HL-60 (cell line): Measurements from ENCODE around the gene THRB.

ENCODE experiments used
- DNase-seq, 2 experiments: peaks; one replicate each; pipeline ENCODE4 v3.0.0-alpha.2; 2010 to 2020; ENCODE audit warnings: low read depth in 1 of 2, low spot score in 1 of 2
- H3K27ac ChIP-seq: fragments of 250-450 bp; sonication (Bioruptor Pico); replicated peaks from 2 replicates; pipeline ENCODE4 v1.5.1; 2020; ENCODE audit warnings: mild to moderate bottlenecking, moderate library complexity
- H3K27me3 ChIP-seq: fragments of 250-450 bp; sonication (Bioruptor Pico); 2 replicates; pipeline ENCODE4 v1.5.1; 2021; ENCODE audit warnings: mild to moderate bottlenecking, moderate library complexity; ENCODE audit not compliant: insufficient read depth, poor library complexity, severe bottlenecking
- H3K4me3 ChIP-seq: replicated peaks from 2 replicates; pipeline ENCODE4 v1.5.1; 2011; ENCODE audit warnings: mild to moderate bottlenecking, control low read depth, low read length; ENCODE audit not compliant: insufficient read depth
- GABPA ChIP-seq: IDR thresholded peaks from 2 replicates; pipeline ENCODE4 v1.6.1; 2012; ENCODE audit warnings: low read depth
- POLR2AphosphoS5 ChIP-seq: IDR thresholded peaks from 2 replicates; pipeline ENCODE4 v1.6.1; 2012; ENCODE audit warnings: low read depth
- SPI1 ChIP-seq: IDR thresholded peaks from 2 replicates; pipeline ENCODE4 v1.6.1; 2012; ENCODE audit warnings: low read depth, mild to moderate bottlenecking, borderline replicate concordance
- TF ChIP-seq, protein P1 (sequence below): IDR thresholded peaks from one replicate; pipeline ENCODE4 v1.5.1; 2011; ENCODE audit warnings: low read length, control low read depth, inconsistent platforms; ENCODE audit not compliant: insufficient read depth
- TF ChIP-seq, protein P2 (sequence below): IDR thresholded peaks from 2 replicates; pipeline ENCODE4 v1.6.1; 2012; ENCODE audit warnings: low read depth; ENCODE audit not compliant: insufficient replicate concordance

Gene THRB

DNA sequence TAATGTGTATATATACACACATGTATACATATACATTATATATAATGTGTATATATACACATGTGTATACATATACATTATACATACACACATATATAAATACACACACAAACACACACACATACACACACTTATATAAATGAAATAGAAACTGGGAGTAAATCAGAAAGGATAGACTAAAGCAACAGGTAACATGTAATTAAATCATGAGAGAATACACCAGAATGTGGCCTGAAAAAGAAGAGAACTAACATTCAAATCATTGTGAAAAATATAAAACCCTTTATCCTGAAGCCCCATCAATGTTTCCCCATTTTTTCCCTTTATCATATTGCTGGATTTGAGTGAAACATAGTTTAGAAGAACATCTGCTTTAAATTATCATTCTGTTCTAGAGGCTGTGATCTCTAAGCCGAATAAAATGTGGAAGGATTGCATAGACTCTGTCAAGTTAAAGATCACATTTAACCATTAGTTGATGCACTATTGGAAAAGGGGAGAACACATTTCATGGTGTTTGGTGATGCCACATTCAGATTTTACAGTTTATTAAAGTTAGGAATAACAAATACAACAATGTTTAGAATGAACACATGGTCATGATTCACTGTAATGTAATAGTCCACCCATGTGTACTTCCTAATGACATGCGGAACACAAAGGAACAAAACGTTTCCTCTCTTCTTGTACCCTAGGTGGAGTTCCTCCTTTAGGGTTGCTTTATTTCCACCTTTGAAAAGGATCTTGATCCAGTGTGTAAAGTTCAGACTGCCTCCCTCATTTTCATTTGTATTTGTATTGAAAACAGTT lies 12.5 kb upstream of the THRB start:
- Histone ChIP-seq H3K27ac (no peak overlapping the region), H3K27me3 (no peaks in the 10 kb centered on the region), H3K4me3 (no peak overlapping the region)
- DNase-seq: no peak
- TF ChIP-seq SPI1 (no peak), GABPA (no peak)

DNA sequence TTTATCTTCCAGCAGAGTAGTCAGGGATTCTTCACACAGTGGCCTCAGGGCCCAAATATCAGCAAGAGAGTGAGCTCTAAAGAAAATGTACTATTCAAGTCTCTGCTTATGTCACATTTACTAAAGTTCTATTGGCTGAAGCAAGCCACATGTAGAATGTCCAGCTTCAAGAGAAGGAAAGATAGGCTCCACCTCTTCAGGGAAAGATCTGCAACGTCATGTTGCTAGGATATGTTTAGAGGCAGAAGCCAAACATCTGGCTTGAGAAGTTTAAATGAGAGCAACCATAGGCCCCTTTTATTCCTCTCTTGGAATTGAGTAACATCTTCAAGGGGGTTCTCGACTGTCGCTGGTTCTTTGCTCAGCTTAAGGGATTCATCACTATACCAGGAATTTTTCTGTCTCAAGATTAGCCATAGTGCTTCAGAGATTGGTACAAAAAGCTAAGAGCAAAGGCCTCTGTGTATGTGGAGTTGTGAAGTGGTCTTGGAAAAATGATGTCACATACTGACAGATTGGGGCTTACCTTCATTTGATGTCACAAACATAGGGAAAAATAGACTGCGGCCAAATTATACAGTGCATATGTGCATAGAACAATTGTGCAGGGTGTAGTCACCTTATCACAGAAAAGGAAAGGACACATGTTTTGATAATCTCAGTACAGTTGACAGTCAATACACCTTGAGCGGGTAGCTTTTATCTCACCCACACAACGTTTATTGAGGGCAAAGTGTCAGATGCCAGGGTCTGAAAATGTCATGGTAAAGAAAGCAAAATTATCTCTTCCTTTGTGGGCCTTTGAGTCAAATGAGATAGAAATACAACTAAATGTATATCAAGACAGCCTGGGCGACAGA lies 11.3 kb upstream of the THRB start:
- TF ChIP-seq SPI1 (no peak), POLR2AphosphoS5 (no peak), GABPA (no peak)
- TF ChIP-seq, protein P1, sequence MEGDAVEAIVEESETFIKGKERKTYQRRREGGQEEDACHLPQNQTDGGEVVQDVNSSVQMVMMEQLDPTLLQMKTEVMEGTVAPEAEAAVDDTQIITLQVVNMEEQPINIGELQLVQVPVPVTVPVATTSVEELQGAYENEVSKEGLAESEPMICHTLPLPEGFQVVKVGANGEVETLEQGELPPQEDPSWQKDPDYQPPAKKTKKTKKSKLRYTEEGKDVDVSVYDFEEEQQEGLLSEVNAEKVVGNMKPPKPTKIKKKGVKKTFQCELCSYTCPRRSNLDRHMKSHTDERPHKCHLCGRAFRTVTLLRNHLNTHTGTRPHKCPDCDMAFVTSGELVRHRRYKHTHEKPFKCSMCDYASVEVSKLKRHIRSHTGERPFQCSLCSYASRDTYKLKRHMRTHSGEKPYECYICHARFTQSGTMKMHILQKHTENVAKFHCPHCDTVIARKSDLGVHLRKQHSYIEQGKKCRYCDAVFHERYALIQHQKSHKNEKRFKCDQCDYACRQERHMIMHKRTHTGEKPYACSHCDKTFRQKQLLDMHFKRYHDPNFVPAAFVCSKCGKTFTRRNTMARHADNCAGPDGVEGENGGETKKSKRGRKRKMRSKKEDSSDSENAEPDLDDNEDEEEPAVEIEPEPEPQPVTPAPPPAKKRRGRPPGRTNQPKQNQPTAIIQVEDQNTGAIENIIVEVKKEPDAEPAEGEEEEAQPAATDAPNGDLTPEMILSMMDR: no peak
- TF ChIP-seq, protein P2, sequence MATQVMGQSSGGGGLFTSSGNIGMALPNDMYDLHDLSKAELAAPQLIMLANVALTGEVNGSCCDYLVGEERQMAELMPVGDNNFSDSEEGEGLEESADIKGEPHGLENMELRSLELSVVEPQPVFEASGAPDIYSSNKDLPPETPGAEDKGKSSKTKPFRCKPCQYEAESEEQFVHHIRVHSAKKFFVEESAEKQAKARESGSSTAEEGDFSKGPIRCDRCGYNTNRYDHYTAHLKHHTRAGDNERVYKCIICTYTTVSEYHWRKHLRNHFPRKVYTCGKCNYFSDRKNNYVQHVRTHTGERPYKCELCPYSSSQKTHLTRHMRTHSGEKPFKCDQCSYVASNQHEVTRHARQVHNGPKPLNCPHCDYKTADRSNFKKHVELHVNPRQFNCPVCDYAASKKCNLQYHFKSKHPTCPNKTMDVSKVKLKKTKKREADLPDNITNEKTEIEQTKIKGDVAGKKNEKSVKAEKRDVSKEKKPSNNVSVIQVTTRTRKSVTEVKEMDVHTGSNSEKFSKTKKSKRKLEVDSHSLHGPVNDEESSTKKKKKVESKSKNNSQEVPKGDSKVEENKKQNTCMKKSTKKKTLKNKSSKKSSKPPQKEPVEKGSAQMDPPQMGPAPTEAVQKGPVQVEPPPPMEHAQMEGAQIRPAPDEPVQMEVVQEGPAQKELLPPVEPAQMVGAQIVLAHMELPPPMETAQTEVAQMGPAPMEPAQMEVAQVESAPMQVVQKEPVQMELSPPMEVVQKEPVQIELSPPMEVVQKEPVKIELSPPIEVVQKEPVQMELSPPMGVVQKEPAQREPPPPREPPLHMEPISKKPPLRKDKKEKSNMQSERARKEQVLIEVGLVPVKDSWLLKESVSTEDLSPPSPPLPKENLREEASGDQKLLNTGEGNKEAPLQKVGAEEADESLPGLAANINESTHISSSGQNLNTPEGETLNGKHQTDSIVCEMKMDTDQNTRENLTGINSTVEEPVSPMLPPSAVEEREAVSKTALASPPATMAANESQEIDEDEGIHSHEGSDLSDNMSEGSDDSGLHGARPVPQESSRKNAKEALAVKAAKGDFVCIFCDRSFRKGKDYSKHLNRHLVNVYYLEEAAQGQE: no peak
- no peak for DNase-seq

DNA sequence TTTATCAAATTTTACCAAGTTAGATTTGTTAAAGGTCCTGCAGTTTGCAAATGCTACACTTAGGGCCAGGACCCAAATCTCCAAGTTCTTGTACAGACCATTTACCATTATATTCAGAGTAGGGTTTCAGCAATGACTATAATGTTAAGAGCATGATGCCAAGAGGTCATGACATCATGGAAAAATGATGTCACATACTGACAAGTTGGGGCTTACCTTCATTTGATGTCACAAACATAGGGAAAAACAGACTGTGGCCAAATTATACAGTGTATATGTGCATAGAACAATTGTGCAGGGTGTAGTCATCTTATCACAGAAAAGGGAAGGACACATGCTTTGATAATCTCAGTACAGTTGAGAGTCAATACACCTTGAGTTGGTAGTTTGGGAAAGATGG lies 10.1 kb upstream of the THRB start:
- no peak overlapping the region for H3K4me3 ChIP-seq
- DNase-seq: no peak
- TF ChIP-seq, protein P2: no peak
- TF ChIP-seq SPI1: no peak
- TF ChIP-seq, protein P1: no peak
- TF ChIP-seq GABPA: no peak
- no peak for TF ChIP-seq POLR2AphosphoS5
- no peaks in the 10 kb centered on the region for H3K27me3 ChIP-seq
- H3K27ac ChIP-seq: no peak overlapping the region

More for the DNA sequence above, 11.3 kb upstream of the THRB start:
- H3K27me3 ChIP-seq: no peaks in the 10 kb centered on the region
- no peak overlapping the region for H3K4me3 ChIP-seq
- H3K27ac ChIP-seq: no peak overlapping the region

DNA sequence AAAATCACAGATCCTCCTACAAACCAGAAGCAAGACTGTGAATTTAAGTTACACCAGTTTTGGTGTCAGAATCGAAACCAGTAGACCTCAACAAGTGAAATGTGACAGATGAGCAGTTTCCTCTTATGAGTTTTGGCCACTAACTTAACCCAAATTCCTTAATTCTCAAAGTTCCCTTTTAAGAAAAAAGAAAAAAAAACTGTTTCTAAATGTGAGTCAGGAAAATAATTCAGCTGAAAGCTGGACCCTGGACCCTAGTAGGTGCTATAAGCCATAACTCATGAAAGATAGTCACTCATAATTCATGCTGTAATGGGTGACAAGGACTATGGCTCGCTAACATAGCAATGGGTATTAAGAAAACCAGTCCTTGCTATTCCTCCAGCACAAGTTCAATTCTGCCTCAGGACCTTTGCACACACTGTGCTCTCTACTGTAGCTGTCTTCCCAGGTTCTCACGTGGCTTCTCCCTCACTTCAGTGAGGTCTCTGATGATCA lies 9.0 kb upstream of the THRB start:
- peaks cover under 1% of the 10 kb centered on the region for H3K27me3 ChIP-seq
- H3K4me3 ChIP-seq: no peak overlapping the region
- TF ChIP-seq, protein P1: no peak
- TF ChIP-seq, protein P2: no peak
- no peak overlapping the region for H3K27ac ChIP-seq
- no peak for DNase-seq
